Astrocyte (in vitro differentiated cells and primary cell): Measurements from ENCODE around the gene TATDN3. TPM values are rescaled to one million over a fixed set of nuclear protein-coding genes. Genes with fewer than 3 reads are reported as not detected.

Experiments used
- DNase-seq: peaks from one replicate; pipeline ENCODE4 v3.0.0-alpha.2; 2010; ENCODE audit warnings: low read depth
- FAIRE-seq: peaks from 2 replicates; lab custom pipeline; 2011; peaks lifted over from hg19 to GRCh38; lab: Jason Lieb, UNC
- H2AFZ ChIP-seq: 2 replicates; pipeline ENCODE4 v1.6.0; 2012; ENCODE audit warnings: low read depth, low read length, inconsistent platforms
- H3K27ac ChIP-seq: 2 replicates; pipeline ENCODE4 v1.5.1; 2011; ENCODE audit warnings: low read depth, low read length, inconsistent platforms
- H3K27me3 ChIP-seq: 2 replicates; pipeline ENCODE4 v1.6.0; 2011; ENCODE audit warnings: low read length, inconsistent platforms; ENCODE audit not compliant: insufficient read depth
- H3K36me3 ChIP-seq: 2 replicates; pipeline ENCODE4 v1.5.1; 2011; ENCODE audit warnings: low read length, inconsistent platforms; ENCODE audit not compliant: insufficient read depth
- H3K4me1 ChIP-seq: 2 replicates; pipeline ENCODE4 v1.5.1; 2011; ENCODE audit warnings: low read length, inconsistent platforms; ENCODE audit not compliant: insufficient read depth
- H3K4me2 ChIP-seq: 2 replicates; pipeline ENCODE4 v1.6.0; 2012; ENCODE audit warnings: low read length, inconsistent platforms
- H3K4me3 ChIP-seq: 2 replicates; pipeline ENCODE4 v1.5.1; 2011; ENCODE audit warnings: low read depth, mild to moderate bottlenecking, low read length, inconsistent platforms; ENCODE audit not compliant: insufficient read depth
- H3K79me2 ChIP-seq: 2 replicates; pipeline ENCODE4 v1.6.0; 2012; ENCODE audit warnings: mild to moderate bottlenecking, low read length, inconsistent platforms; ENCODE audit not compliant: insufficient read depth
- H3K9ac ChIP-seq: 2 replicates; pipeline ENCODE4 v1.6.0; 2012; ENCODE audit warnings: mild to moderate bottlenecking, low read length, inconsistent platforms
- H3K9me3 ChIP-seq: 2 replicates; pipeline ENCODE4 v1.5.1; 2012; ENCODE audit warnings: low read depth, mild to moderate bottlenecking, low read length, inconsistent platforms; ENCODE audit not compliant: insufficient read depth
- H4K20me1 ChIP-seq: 2 replicates; pipeline ENCODE4 v1.6.0; 2012; ENCODE audit warnings: low read length, inconsistent platforms; ENCODE audit not compliant: insufficient read depth
- H3K27ac Mint-ChIP-seq: one replicate; pipeline ENCODE4 v1.8.0; 2021; ENCODE audit warnings: mild to moderate bottlenecking, mixed read lengths; ENCODE audit not compliant: unreplicated experiment
- H3K27me3 Mint-ChIP-seq: one replicate; pipeline ENCODE4 v1.8.0; 2021; ENCODE audit warnings: low read depth, mixed read lengths; ENCODE audit not compliant: unreplicated experiment
- H3K36me3 Mint-ChIP-seq: one replicate; pipeline ENCODE4 v1.8.0; 2021; ENCODE audit warnings: low read depth, mixed read lengths; ENCODE audit not compliant: unreplicated experiment
- H3K4me1 Mint-ChIP-seq: one replicate; pipeline ENCODE4 v1.8.0; 2021; ENCODE audit warnings: low read depth, mixed read lengths; ENCODE audit not compliant: unreplicated experiment
- H3K4me3 Mint-ChIP-seq: one replicate; pipeline ENCODE4 v1.8.0; 2021; ENCODE audit warnings: mild to moderate bottlenecking, moderate library complexity, mixed read lengths; ENCODE audit not compliant: unreplicated experiment
- H3K9me3 Mint-ChIP-seq: one replicate; pipeline ENCODE4 v1.8.0; 2021; ENCODE audit warnings: mild to moderate bottlenecking, mixed read lengths; ENCODE audit not compliant: unreplicated experiment
- EZH2 ChIP-seq: IDR thresholded peaks from 2 replicates; pipeline ENCODE4 v1.6.1; 2012; ENCODE audit warnings: mild to moderate bottlenecking, low read length, inconsistent platforms; ENCODE audit not compliant: insufficient read depth
- total RNA-seq: library from RNA; stranded (reverse); gene quantifications from 2 replicates; pipeline ENCODE4 v1.2.1, GENCODE V29; 2021
- TF ChIP-seq, protein P1 (sequence below): IDR thresholded peaks from 2 replicates; pipeline ENCODE4 v1.5.1; 2011; ENCODE audit warnings: low read depth, mild to moderate bottlenecking, inconsistent platforms, low read length, moderate library complexity; ENCODE audit not compliant: insufficient read depth

Gene TATDN3
- total RNA-seq, 1 donor from 2014 or later = 8.6 TPM

DNA sequence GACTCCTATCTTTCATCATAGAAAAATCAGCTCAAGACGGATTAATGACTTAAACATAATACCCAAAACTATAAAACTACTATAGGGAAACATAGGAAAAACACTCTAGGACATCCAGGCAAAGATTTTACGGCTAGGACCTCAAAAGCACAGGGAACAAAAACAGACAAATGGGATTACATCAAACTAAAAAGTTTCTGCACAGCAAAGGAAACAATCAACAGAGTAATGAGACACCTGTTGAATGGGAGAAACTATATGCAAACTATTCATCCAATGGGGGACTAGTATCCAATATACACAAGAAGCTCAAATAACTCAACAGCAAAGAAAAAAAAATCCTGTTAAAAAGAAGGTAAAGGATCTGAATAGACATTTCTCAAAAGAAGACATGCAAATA, 18.7 kb upstream of the TATDN3 start:
- Histone ChIP-seq H3K9ac (no peak overlapping the region), H3K79me2 (peaks cover 11% of the 10 kb centered on the region), H3K27ac (no peak overlapping the region), H4K20me1 (no peaks in the 10 kb centered on the region), H3K4me3 (no peak overlapping the region), H3K27me3 (no peaks in the 10 kb centered on the region), H3K4me2 (no peak overlapping the region), H3K36me3 (no peaks in the 10 kb centered on the region), H3K9me3 (no peaks in the 10 kb centered on the region), H2AFZ (no peak overlapping the region), H3K4me1 (no peaks in the 10 kb centered on the region)
- Mint-ChIP-seq H3K27ac (no peak overlapping the region), H3K36me3 (peaks cover 29% of the 10 kb centered on the region), H3K4me3 (no peak overlapping the region), H3K27me3 (no peaks in the 10 kb centered on the region), H3K9me3 (peaks cover 22% of the 10 kb centered on the region), H3K4me1 (peaks cover 4% of the 10 kb centered on the region)
- DNase-seq (no peak), FAIRE-seq (no peak)
- no peak for TF ChIP-seq EZH2
- TF ChIP-seq, protein P1, sequence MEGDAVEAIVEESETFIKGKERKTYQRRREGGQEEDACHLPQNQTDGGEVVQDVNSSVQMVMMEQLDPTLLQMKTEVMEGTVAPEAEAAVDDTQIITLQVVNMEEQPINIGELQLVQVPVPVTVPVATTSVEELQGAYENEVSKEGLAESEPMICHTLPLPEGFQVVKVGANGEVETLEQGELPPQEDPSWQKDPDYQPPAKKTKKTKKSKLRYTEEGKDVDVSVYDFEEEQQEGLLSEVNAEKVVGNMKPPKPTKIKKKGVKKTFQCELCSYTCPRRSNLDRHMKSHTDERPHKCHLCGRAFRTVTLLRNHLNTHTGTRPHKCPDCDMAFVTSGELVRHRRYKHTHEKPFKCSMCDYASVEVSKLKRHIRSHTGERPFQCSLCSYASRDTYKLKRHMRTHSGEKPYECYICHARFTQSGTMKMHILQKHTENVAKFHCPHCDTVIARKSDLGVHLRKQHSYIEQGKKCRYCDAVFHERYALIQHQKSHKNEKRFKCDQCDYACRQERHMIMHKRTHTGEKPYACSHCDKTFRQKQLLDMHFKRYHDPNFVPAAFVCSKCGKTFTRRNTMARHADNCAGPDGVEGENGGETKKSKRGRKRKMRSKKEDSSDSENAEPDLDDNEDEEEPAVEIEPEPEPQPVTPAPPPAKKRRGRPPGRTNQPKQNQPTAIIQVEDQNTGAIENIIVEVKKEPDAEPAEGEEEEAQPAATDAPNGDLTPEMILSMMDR = no peak

DNA sequence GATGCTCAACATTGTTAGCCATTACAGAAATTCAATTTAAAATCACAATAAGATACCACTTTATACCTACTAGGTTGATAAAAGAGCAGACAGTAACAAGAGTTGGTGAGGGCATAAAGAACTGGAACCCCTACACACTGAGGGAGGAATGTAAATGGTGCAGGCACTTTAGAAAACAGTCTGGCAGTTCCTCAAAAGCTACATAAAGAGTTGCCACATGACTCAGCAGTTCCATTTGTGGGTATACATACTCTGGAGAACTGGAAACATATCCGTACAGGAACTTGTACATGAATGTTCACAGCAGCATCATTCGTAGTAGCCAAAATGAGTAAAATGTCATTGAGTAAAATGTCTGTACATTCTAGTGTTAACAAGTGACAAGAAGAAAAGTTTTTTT, 17.1 kb upstream of the TATDN3 start:
- Histone ChIP-seq H3K4me3 (no peak overlapping the region), H3K27ac (no peak overlapping the region), H3K4me1 (no peaks in the 10 kb centered on the region), H2AFZ (no peak overlapping the region), H3K79me2 (peaks cover 4% of the 10 kb centered on the region), H4K20me1 (no peaks in the 10 kb centered on the region), H3K9me3 (no peaks in the 10 kb centered on the region), H3K9ac (no peak overlapping the region), H3K27me3 (no peaks in the 10 kb centered on the region), H3K4me2 (no peak overlapping the region), H3K36me3 (no peaks in the 10 kb centered on the region)
- Mint-ChIP-seq H3K9me3 (peaks cover 14% of the 10 kb centered on the region), H3K27ac (no peak overlapping the region), H3K27me3 (no peaks in the 10 kb centered on the region), H3K4me1 (peaks cover 4% of the 10 kb centered on the region), H3K36me3 (peaks cover 22% of the 10 kb centered on the region), H3K4me3 (no peak overlapping the region)
- DNase-seq (peak; percentile 33), FAIRE-seq (no peak)
- TF ChIP-seq, protein P1 = no peak
- no peak for TF ChIP-seq EZH2

DNA sequence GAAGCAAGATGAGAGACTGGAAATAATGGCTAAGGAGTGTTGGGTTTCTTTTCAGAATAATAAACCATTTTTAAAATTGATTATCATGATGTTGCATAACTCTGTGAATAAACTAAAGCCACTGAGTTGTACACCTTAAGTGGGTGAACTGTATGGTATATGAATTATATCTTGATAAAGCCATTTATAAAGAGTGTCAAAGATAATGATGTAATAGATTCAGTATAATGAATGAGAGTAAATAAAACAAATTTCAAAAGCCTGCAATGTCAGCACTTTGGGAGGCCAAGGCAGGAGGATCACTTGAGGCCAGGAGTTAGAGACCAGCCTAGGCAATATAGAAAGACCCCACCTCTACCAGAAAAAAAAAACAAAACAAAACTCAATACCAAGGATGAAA, 16.5 kb upstream of the TATDN3 start:
- no peak overlapping the region for H3K4me3 ChIP-seq
- H3K79me2 ChIP-seq = peaks cover 4% of the 10 kb centered on the region
- DNase-seq = no peak
- TF ChIP-seq, protein P1 = no peak
- no peak for TF ChIP-seq EZH2
- H3K27ac ChIP-seq = no peak overlapping the region
- H3K4me1 ChIP-seq = no peaks in the 10 kb centered on the region
- no peaks in the 10 kb centered on the region for H4K20me1 ChIP-seq
- H3K36me3 ChIP-seq = no peaks in the 10 kb centered on the region
- H3K27ac Mint-ChIP-seq = no peak overlapping the region
- no peaks in the 10 kb centered on the region for H3K9me3 ChIP-seq
- peaks cover 11% of the 10 kb centered on the region for H3K9me3 Mint-ChIP-seq
- no peak overlapping the region for H3K4me2 ChIP-seq
- H3K4me3 Mint-ChIP-seq = no peak overlapping the region
- no peak for FAIRE-seq
- peaks cover 19% of the 10 kb centered on the region for H3K36me3 Mint-ChIP-seq
- no peaks in the 10 kb centered on the region for H3K27me3 Mint-ChIP-seq
- no peaks in the 10 kb centered on the region for H3K27me3 ChIP-seq
- peaks cover 4% of the 10 kb centered on the region for H3K4me1 Mint-ChIP-seq
- no peak overlapping the region for H3K9ac ChIP-seq
- no peak overlapping the region for H2AFZ ChIP-seq
